HCT116 (cell line): ENCODE results near the gene CSF2RB.

Source experiments
- ELF1 ChIP-seq: IDR thresholded peaks from 2 replicates; pipeline ENCODE4 v1.6.1; 2012; ENCODE audit warnings: low read depth, borderline replicate concordance
- EZH2 ChIP-seq: fragments of 200-600 bp; sonication (generic); IDR thresholded peaks from 2 replicates; pipeline ENCODE4 v1.6.1; 2017; ENCODE audit warnings: antibody characterized with exemption, mixed run types
- POLR2A ChIP-seq: IDR thresholded peaks from 2 replicates; pipeline ENCODE4 v1.7.0; 2011; ENCODE audit warnings: borderline replicate concordance; ENCODE audit not compliant: insufficient read depth, insufficient read length; ENCODE audit errors: extremely low read depth
- RAD21 ChIP-seq: IDR thresholded peaks from 2 replicates; pipeline ENCODE4 v1.6.1; 2012; ENCODE audit warnings: low read depth, mild to moderate bottlenecking
- SP1 ChIP-seq: IDR thresholded peaks from 2 replicates; pipeline ENCODE4 v1.6.1; 2012; ENCODE audit warnings: low read depth
- SRF ChIP-seq: IDR thresholded peaks from 2 replicates; pipeline ENCODE4 v1.6.1; 2012; ENCODE audit warnings: low read depth
- ZNF274 ChIP-seq: fragments of 200-500 bp; sonication (Bioruptor generic); IDR thresholded peaks from 2 replicates; pipeline ENCODE4 v1.6.1; 2014; ENCODE audit warnings: mild to moderate bottlenecking, low read depth, low read length, inconsistent platforms
- TF ChIP-seq, protein P1 (sequence below), 3 experiments: fragments of 200-600 bp in 1 of 3; sonication (generic) in 1 of 3; IDR thresholded peaks in 2 of 3; conservative IDR thresholded peaks in 1 of 3; 2 replicates each; pipeline ENCODE4 v1.5.1; 2012 to 2017; ENCODE audit warnings: low read depth in 2 of 3, low read length in 2 of 3, antibody characterized with exemption in 1 of 3, borderline replicate concordance in 1 of 3, control low read depth in 1 of 3, mild to moderate bottlenecking in 1 of 3, mixed read lengths in 1 of 3, mixed run types in 1 of 3, moderate library complexity in 1 of 3; ENCODE audit not compliant: insufficient read depth in 1 of 3
- TF ChIP-seq, protein P2 (sequence below): IDR thresholded peaks from 2 replicates; pipeline ENCODE4 v1.6.1; 2012; ENCODE audit warnings: low read depth
- TF ChIP-seq, protein P3 (sequence below): IDR thresholded peaks from 2 replicates; pipeline ENCODE4 v1.6.1; 2012

DNA sequence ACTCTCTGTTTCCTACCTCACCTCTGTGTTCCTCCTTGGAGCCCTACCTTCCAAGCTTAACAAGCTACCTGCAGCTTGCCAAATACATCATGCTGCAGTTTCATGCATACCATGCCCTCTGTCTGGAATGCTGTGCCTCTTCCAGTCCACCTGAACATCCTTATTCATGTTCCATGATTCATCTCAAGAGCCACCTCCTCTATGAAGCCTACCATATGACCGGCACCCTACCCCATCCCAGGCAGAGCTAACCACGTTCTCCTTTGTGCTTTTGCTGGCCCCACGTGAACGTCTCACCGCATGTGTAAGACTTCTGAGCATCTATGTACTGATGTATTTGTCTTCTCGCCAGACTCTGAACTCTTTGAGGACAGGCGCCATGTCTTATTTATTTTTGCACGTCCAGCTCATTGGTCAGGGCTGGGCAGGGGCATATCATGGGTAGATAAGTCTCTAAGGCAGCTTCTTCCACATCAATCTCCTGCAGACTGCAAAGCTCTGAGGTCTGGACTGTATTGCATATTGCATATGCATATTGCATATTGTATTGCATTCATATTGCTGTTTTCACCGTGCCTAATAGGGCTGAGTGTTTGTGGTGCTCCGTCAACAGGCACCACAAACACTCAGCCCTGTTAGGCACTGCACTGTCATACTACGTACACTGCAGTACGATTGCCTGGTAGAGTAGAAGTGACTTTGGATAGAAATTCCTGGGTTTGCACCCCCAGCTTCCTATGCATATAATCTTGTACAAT is 74.8 kb downstream of the CSF2RB start:
- TF ChIP-seq EZH2 (no peak), SP1 (no peak), RAD21 (no peak), ZNF274 (no peak), POLR2A (no peak), ELF1 (no peak), SRF (no peak)
- TF ChIP-seq, protein P1, sequence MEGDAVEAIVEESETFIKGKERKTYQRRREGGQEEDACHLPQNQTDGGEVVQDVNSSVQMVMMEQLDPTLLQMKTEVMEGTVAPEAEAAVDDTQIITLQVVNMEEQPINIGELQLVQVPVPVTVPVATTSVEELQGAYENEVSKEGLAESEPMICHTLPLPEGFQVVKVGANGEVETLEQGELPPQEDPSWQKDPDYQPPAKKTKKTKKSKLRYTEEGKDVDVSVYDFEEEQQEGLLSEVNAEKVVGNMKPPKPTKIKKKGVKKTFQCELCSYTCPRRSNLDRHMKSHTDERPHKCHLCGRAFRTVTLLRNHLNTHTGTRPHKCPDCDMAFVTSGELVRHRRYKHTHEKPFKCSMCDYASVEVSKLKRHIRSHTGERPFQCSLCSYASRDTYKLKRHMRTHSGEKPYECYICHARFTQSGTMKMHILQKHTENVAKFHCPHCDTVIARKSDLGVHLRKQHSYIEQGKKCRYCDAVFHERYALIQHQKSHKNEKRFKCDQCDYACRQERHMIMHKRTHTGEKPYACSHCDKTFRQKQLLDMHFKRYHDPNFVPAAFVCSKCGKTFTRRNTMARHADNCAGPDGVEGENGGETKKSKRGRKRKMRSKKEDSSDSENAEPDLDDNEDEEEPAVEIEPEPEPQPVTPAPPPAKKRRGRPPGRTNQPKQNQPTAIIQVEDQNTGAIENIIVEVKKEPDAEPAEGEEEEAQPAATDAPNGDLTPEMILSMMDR (IDR thresholded peaks at IDR 0.05 in 2 of 3, conservative IDR thresholded peaks at IDR 0.05 in 1 of 3; ENCODE audit: borderline replicate concordance in 1 of 3, insufficient read depth in 1 of 3, low read depth in 2 of 3, low read length in 2 of 3) = no peak
- TF ChIP-seq, protein P2, sequence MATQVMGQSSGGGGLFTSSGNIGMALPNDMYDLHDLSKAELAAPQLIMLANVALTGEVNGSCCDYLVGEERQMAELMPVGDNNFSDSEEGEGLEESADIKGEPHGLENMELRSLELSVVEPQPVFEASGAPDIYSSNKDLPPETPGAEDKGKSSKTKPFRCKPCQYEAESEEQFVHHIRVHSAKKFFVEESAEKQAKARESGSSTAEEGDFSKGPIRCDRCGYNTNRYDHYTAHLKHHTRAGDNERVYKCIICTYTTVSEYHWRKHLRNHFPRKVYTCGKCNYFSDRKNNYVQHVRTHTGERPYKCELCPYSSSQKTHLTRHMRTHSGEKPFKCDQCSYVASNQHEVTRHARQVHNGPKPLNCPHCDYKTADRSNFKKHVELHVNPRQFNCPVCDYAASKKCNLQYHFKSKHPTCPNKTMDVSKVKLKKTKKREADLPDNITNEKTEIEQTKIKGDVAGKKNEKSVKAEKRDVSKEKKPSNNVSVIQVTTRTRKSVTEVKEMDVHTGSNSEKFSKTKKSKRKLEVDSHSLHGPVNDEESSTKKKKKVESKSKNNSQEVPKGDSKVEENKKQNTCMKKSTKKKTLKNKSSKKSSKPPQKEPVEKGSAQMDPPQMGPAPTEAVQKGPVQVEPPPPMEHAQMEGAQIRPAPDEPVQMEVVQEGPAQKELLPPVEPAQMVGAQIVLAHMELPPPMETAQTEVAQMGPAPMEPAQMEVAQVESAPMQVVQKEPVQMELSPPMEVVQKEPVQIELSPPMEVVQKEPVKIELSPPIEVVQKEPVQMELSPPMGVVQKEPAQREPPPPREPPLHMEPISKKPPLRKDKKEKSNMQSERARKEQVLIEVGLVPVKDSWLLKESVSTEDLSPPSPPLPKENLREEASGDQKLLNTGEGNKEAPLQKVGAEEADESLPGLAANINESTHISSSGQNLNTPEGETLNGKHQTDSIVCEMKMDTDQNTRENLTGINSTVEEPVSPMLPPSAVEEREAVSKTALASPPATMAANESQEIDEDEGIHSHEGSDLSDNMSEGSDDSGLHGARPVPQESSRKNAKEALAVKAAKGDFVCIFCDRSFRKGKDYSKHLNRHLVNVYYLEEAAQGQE = no peak
- TF ChIP-seq, protein P3, sequence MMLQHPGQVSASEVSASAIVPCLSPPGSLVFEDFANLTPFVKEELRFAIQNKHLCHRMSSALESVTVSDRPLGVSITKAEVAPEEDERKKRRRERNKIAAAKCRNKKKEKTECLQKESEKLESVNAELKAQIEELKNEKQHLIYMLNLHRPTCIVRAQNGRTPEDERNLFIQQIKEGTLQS = no peak
